HL-60 (cell line): ENCODE measurements around the gene CNTNAP2.

Source experiments
- DNase-seq, 2 experiments: peaks; one replicate each; pipeline ENCODE4 v3.0.0-alpha.2; 2010 to 2020; ENCODE audit warnings: low read depth in 1 of 2, low spot score in 1 of 2
- H3K27ac ChIP-seq: fragments of 250-450 bp; sonication (Bioruptor Pico); replicated peaks from 2 replicates; pipeline ENCODE4 v1.5.1; 2020; ENCODE audit warnings: mild to moderate bottlenecking, moderate library complexity
- H3K27me3 ChIP-seq: fragments of 250-450 bp; sonication (Bioruptor Pico); 2 replicates; pipeline ENCODE4 v1.5.1; 2021; ENCODE audit warnings: mild to moderate bottlenecking, moderate library complexity; ENCODE audit not compliant: insufficient read depth, poor library complexity, severe bottlenecking
- H3K4me3 ChIP-seq: replicated peaks from 2 replicates; pipeline ENCODE4 v1.5.1; 2011; ENCODE audit warnings: mild to moderate bottlenecking, control low read depth, low read length; ENCODE audit not compliant: insufficient read depth
- CTCF ChIP-seq: IDR thresholded peaks from one replicate; pipeline ENCODE4 v1.5.1; 2011; ENCODE audit warnings: low read length, control low read depth, inconsistent platforms; ENCODE audit not compliant: insufficient read depth
- GABPA ChIP-seq: IDR thresholded peaks from 2 replicates; pipeline ENCODE4 v1.6.1; 2012; ENCODE audit warnings: low read depth
- POLR2AphosphoS5 ChIP-seq: IDR thresholded peaks from 2 replicates; pipeline ENCODE4 v1.6.1; 2012; ENCODE audit warnings: low read depth
- REST ChIP-seq: IDR thresholded peaks from 2 replicates; pipeline ENCODE4 v1.6.1; 2012; ENCODE audit warnings: low read depth; ENCODE audit not compliant: insufficient replicate concordance
- SPI1 ChIP-seq: IDR thresholded peaks from 2 replicates; pipeline ENCODE4 v1.6.1; 2012; ENCODE audit warnings: low read depth, mild to moderate bottlenecking, borderline replicate concordance

The CNTNAP2 gene

DNA sequence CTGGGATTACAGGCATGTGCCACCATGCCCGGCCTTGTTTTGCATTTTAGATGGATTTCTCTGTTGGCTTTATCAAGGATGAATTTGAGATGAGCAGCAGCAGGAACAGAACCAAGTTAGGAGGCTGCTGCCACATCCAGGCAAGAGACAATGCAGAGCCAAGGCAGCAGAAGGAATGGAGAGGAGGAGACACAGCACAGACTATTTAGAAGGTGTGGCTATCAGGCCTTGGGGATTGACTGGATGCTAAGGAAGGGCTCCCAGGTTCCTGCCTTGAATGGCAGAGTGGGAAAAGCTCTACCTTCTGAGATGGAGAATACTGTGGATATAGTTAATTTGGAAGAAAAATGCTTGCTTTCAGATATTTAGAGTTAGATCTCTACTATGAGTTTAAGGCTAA, 1989.3 kb downstream of the CNTNAP2 start:
- no peak for DNase-seq
- no peaks in the 10 kb centered on the region for H3K27me3 ChIP-seq
- no peak overlapping the region for H3K4me3 ChIP-seq
- H3K27ac ChIP-seq, result no peak overlapping the region
- no peak for TF ChIP-seq REST
- no peak for TF ChIP-seq SPI1
- no peak for TF ChIP-seq GABPA
- no peak for TF ChIP-seq POLR2AphosphoS5
- no peak for TF ChIP-seq CTCF

- no peak overlapping the region for H3K27ac ChIP-seq
- H3K4me3 ChIP-seq, result no peak overlapping the region
- TF ChIP-seq CTCF, result no peak
- no peak for DNase-seq
- H3K27me3 ChIP-seq, result no peaks in the 10 kb centered on the region
These were observed 1991.0 kb downstream of the CNTNAP2 start for GRCh38 chr7:148107443-148108127.

GRCh38 chr7:148108381-148108780, 1991.8 kb downstream of the CNTNAP2 start:
- no peak for TF ChIP-seq CTCF
- no peak for TF ChIP-seq SPI1
- TF ChIP-seq POLR2AphosphoS5, result no peak
- no peak for TF ChIP-seq REST
- TF ChIP-seq GABPA, result no peak
- no peak for DNase-seq
- Histone ChIP-seq H3K4me3 (no peak overlapping the region), H3K27me3 (no peaks in the 10 kb centered on the region), H3K27ac (no peak overlapping the region)

GRCh38 chr7:148110097-148110868, 1993.7 kb downstream of the CNTNAP2 start:
- no peaks in the 10 kb centered on the region for H3K27me3 ChIP-seq
- no peak for DNase-seq
- TF ChIP-seq SPI1, result no peak
- TF ChIP-seq GABPA, result no peak
- no peak for TF ChIP-seq CTCF
- TF ChIP-seq REST, result no peak
- TF ChIP-seq POLR2AphosphoS5, result no peak

More at GRCh38 chr7:148110097-148110868, 1993.7 kb downstream of the CNTNAP2 start:
- H3K4me3 ChIP-seq, result no peak overlapping the region
- no peak overlapping the region for H3K27ac ChIP-seq
